ENCODE data around the gene ITGA2B. TPM values are rescaled to one million over a fixed set of nuclear protein-coding genes. Genes with fewer than 3 reads are reported as not detected.

Gene ITGA2B
- total and polyA plus RNA-seq, 2 of the 13 experiments (the other 11 are each of a cell fraction or from before 2014, with no cell fraction given), result 0.38 to 1.1 TPM

DNA sequence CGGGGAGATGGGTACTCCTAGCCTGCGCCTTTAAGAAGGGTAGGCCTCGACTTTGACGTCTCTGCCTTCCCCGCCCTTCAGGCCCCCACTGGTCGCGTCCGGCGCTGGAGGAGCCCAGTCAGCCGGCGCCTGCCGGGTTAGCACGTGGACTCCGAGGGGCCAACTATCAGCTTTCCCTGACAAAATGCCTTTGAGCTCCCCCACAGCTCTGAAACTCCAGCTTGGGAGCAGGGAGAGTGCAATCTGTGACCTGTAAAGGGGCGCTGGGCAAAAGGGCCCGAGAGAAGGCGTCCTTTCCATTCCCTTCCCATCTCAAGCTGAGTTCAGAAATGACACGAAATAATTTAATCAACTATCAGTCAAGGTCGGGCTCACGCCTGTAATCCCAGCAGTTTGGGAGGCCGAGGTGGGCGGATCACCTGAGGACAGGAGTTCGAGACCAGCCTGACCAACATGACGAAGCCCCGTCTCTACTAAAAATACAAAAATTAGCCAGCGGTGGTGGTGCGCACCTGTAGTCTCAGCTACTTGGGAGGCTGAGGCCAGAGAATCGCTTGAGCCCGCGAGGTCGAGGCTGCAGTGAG is 62.5 kb downstream of the ITGA2B start (continued):
- TF ChIP-seq POLR2AphosphoS2 (IDR thresholded peaks at IDR 0.05; ENCODE audit: low read depth, low read length), result no peak
- TF ChIP-seq, protein P1, sequence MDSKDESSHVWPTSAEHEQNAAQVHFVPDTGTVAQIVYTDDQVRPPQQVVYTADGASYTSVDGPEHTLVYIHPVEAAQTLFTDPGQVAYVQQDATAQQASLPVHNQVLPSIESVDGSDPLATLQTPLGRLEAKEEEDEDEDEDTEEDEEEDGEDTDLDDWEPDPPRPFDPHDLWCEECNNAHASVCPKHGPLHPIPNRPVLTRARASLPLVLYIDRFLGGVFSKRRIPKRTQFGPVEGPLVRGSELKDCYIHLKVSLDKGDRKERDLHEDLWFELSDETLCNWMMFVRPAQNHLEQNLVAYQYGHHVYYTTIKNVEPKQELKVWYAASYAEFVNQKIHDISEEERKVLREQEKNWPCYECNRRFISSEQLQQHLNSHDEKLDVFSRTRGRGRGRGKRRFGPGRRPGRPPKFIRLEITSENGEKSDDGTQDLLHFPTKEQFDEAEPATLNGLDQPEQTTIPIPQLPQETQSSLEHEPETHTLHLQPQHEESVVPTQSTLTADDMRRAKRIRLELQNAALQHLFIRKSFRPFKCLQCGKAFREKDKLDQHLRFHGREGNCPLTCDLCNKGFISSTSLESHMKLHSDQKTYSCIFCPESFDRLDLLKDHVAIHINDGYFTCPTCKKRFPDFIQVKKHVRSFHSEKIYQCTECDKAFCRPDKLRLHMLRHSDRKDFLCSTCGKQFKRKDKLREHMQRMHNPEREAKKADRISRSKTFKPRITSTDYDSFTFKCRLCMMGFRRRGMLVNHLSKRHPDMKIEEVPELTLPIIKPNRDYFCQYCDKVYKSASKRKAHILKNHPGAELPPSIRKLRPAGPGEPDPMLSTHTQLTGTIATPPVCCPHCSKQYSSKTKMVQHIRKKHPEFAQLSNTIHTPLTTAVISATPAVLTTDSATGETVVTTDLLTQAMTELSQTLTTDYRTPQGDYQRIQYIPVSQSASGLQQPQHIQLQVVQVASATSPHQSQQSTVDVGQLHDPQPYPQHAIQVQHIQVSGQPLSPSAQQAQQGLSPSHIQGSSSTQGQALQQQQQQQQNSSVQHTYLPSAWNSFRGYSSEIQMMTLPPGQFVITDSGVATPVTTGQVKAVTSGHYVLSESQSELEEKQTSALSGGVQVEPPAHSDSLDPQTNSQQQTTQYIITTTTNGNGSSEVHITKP (CRISPR knock-in tag; IDR thresholded peaks at IDR 0.05; ENCODE audit: low read depth), result peak; percentile 91
- TF ChIP-seq KLF11 (CRISPR knock-in tag; IDR thresholded peaks at IDR 0.05), result peak; percentile 66; the same call in 1 of the 2 replicates
- TF ChIP-seq RFXANK (CRISPR knock-in tag; IDR thresholded peaks at IDR 0.05), result no peak
- TF ChIP-seq MYC (CRISPR knock-in tag; IDR thresholded peaks at IDR 0.05; ENCODE audit: borderline replicate concordance), result peak; percentile 96
- TF ChIP-seq YY1 (IDR thresholded peaks at IDR 0.05; ENCODE audit: insufficient read depth, insufficient replicate concordance, low read depth, low read length), result peak; percentile 47
- TF ChIP-seq, protein P2, sequence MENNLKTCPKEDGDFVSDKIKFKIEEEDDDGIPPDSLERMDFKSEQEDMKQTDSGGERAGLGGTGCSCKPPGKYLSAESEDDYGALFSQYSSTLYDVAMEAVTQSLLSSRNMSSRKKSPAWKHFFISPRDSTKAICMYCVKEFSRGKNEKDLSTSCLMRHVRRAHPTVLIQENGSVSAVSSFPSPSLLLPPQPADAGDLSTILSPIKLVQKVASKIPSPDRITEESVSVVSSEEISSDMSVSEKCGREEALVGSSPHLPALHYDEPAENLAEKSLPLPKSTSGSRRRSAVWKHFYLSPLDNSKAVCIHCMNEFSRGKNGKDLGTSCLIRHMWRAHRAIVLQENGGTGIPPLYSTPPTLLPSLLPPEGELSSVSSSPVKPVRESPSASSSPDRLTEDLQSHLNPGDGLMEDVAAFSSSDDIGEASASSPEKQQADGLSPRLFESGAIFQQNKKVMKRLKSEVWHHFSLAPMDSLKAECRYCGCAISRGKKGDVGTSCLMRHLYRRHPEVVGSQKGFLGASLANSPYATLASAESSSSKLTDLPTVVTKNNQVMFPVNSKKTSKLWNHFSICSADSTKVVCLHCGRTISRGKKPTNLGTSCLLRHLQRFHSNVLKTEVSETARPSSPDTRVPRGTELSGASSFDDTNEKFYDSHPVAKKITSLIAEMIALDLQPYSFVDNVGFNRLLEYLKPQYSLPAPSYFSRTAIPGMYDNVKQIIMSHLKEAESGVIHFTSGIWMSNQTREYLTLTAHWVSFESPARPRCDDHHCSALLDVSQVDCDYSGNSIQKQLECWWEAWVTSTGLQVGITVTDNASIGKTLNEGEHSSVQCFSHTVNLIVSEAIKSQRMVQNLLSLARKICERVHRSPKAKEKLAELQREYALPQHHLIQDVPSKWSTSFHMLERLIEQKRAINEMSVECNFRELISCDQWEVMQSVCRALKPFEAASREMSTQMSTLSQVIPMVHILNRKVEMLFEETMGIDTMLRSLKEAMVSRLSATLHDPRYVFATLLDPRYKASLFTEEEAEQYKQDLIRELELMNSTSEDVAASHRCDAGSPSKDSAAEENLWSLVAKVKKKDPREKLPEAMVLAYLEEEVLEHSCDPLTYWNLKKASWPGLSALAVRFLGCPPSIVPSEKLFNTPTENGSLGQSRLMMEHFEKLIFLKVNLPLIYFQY (CRISPR knock-in tag; IDR thresholded peaks at IDR 0.05; ENCODE audit: borderline replicate concordance), result 0 out of 2 replicates have a peak, but pooled peaks have one; percentile 64
- peak; percentile 91 for TF ChIP-seq SIN3A (IDR thresholded peaks at IDR 0.05; ENCODE audit: borderline replicate concordance, low read depth, low read length)
- TF ChIP-seq SMAD3 (CRISPR knock-in tag; IDR thresholded peaks at IDR 0.05), result peak; percentile 86
- peak; percentile 52; the same call in 1 of the 2 replicates for TF ChIP-seq YEATS4 (CRISPR knock-in tag; IDR thresholded peaks at IDR 0.05; ENCODE audit: borderline replicate concordance)
- TF ChIP-seq, protein P3, sequence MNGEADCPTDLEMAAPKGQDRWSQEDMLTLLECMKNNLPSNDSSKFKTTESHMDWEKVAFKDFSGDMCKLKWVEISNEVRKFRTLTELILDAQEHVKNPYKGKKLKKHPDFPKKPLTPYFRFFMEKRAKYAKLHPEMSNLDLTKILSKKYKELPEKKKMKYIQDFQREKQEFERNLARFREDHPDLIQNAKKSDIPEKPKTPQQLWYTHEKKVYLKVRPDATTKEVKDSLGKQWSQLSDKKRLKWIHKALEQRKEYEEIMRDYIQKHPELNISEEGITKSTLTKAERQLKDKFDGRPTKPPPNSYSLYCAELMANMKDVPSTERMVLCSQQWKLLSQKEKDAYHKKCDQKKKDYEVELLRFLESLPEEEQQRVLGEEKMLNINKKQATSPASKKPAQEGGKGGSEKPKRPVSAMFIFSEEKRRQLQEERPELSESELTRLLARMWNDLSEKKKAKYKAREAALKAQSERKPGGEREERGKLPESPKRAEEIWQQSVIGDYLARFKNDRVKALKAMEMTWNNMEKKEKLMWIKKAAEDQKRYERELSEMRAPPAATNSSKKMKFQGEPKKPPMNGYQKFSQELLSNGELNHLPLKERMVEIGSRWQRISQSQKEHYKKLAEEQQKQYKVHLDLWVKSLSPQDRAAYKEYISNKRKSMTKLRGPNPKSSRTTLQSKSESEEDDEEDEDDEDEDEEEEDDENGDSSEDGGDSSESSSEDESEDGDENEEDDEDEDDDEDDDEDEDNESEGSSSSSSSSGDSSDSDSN (CRISPR knock-in tag; IDR thresholded peaks at IDR 0.05), result peak; percentile 43; the same call in 1 of the 2 replicates
- TF ChIP-seq BRCA1 (CRISPR knock-in tag; IDR thresholded peaks at IDR 0.05), result no peak
- 0 out of 2 replicates have a peak, but pooled peaks have one; percentile 19 for TF ChIP-seq KDM3A (CRISPR knock-in tag; IDR thresholded peaks at IDR 0.05; ENCODE audit: low read depth)
- peak; percentile 80 for TF ChIP-seq HOXA3 (CRISPR knock-in tag; IDR thresholded peaks at IDR 0.05)
- TF ChIP-seq, protein P4, sequence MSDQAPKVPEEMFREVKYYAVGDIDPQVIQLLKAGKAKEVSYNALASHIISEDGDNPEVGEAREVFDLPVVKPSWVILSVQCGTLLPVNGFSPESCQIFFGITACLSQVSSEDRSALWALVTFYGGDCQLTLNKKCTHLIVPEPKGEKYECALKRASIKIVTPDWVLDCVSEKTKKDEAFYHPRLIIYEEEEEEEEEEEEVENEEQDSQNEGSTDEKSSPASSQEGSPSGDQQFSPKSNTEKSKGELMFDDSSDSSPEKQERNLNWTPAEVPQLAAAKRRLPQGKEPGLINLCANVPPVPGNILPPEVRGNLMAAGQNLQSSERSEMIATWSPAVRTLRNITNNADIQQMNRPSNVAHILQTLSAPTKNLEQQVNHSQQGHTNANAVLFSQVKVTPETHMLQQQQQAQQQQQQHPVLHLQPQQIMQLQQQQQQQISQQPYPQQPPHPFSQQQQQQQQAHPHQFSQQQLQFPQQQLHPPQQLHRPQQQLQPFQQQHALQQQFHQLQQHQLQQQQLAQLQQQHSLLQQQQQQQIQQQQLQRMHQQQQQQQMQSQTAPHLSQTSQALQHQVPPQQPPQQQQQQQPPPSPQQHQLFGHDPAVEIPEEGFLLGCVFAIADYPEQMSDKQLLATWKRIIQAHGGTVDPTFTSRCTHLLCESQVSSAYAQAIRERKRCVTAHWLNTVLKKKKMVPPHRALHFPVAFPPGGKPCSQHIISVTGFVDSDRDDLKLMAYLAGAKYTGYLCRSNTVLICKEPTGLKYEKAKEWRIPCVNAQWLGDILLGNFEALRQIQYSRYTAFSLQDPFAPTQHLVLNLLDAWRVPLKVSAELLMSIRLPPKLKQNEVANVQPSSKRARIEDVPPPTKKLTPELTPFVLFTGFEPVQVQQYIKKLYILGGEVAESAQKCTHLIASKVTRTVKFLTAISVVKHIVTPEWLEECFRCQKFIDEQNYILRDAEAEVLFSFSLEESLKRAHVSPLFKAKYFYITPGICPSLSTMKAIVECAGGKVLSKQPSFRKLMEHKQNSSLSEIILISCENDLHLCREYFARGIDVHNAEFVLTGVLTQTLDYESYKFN (CRISPR knock-in tag; conservative IDR thresholded peaks at IDR 0.05), result peak; percentile 33; the same call in 1 of the 2 replicates
